K562 treated with DMSO at 1 percent for 48 hours (cell line): ENCODE measurements around the gene GREM2. TPM values are rescaled to one million over a fixed set of nuclear protein-coding genes. Genes with fewer than 3 reads are reported as not detected.

Experiments used
- total RNA-seq: library from RNA; unstranded; fragments of 300-600 nt; gene quantifications from 2 replicates; pipeline ENCODE4 v1.2.3, GENCODE V29; 2022; ENCODE audit warnings: low replicate concordance; ENCODE audit errors: extremely low read depth

Gene GREM2
- total RNA-seq: not detected in 2 replicates

DNA sequence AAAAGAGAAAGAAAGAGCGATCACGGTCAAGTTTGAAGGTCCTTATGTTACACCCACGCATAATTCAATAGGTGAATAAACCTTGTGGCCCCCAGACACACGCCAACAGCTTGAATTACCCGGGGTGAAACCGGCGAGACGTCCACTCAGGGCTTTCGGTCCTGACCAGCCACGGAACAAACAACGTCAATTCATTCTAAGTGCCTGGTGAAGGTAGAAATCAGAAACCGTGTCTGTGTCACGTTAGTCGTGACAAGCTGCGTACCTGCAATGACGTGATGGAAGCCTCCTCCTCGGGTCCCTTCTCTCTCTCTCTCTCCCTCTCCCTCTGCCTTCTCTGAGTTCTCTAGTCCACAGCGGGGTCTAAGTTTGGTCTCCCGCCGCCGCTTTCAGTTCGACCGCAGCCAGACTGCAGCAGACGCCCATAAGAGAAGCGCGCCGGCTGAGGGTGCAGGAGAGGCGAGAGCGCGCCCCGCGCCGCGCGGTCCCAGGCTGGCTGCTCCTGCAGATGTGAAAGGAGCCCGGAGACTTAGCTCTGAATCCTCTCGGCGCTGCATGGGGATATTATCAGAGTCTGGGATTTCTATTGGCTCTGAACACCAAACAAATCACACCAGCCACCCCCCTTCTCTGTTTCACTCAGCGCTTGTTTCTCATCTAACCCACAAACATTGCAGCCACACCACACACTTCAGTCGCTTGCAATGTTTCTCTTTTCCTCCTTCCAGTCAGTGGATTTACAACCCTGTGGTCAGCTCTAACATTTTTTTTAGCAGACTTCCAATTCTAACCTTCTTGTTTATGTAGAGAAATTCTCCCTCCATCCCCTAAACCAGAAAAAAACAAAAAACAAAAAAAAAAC is at the start of gene GREM2:
Gene GREM2, minus strand, starts transcription at position 537 of the 862 bp plus-strand sequence. CDS start 118,680 bp downstream, outside the sequence.

